HG02884 (cell line): ENCODE measurements around the gene MAMLD1.

Source experiments
- ATAC-seq: cut with Tn5 transposase; IDR thresholded peaks from one replicate; pipeline ENCODE4 v1.9.1; 2021; ENCODE audit warnings: mild to moderate bottlenecking, moderate library complexity; ENCODE audit not compliant: unreplicated experiment

MAMLD1 gene

GRCh38 chrX:150377005-150377404, 13.9 kb downstream of the MAMLD1 start:
- ATAC-seq, result no peak

DNA sequence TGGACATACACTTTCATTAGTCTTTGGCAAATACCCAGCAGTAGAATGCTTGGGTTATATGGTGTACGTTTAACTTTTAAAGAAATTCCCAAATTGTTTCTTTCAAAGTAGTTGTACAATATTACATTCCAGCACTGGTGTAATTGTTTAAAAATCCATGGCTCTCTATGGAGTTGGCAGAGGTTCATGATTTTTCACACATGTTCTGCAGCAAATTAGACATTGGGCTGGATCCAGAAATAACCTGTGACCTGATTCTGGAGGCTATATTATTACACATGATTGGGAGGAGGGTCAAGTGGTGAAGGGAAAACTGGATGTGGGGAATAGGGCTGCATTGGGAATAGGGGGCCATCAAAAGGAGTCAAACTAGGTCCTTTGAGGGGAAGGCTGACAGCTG, 41.9 kb downstream of the MAMLD1 start:
- ATAC-seq, result no peak

- ATAC-seq, result no peak
Observed at GRCh38 chrX:150405576-150405975, 42.5 kb downstream of the MAMLD1 start.

DNA sequence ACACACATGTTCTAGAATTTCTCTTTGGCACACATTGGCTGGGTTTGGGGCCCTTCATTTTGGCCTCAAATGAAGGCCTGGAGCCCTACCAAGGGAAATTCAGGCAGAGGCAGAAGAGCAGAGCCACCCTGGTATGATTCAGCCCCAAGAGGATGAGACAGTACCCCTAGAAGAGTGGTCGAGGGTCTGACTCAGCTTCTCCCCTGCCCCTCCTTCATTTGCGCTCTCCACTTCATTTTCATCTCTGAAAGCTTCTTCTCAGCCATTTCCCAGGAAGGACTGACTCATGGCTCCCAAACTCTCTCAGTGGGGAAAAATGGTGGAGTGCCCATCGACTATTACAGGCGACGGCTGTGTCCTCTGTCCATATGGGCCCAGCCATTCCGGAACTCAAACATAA, 43.5 kb downstream of the MAMLD1 start:
- no peak for ATAC-seq

DNA sequence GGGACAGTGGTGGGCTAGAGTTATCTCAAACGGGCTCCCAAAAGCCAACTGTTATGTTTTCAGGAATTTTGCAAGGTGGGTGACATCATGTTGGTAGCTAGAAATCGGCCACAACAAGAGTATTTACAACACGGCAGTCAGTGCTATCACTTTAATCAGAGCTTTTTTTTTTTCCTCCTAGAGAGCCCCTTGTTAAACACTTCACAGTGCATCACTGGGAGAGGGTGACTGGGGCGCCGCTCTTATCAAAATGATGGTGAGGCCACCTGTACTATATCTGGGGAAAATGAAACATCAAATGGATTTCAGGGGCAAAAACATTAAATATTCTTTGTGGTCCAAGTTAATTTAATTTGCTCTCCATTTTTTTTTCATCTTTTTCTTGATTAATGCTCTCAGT, 44.9 kb downstream of the MAMLD1 start:
- no peak for ATAC-seq

GRCh38 chrX:150408561-150408960, 45.4 kb downstream of the MAMLD1 start:
- no peak for ATAC-seq

DNA sequence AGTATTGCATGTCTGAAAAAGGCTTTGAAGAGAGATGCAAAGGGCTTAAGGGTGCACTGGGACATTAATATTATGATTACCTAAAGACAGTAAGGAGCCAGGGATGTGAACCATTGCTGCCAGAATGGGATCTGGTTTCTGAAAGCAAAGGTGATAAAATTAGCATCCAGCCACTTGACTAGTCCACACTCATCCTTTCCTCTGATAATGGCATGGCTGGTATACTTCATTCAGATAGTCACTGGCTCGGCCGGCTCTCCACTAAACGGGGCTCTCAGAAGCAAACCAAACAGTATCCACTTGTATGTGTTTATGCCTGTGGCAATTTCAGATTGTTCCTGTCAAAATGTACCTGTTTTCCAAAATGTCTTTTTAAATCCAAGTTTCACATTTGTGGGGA, 46.4 kb downstream of the MAMLD1 start:
- ATAC-seq, result no peak

DNA sequence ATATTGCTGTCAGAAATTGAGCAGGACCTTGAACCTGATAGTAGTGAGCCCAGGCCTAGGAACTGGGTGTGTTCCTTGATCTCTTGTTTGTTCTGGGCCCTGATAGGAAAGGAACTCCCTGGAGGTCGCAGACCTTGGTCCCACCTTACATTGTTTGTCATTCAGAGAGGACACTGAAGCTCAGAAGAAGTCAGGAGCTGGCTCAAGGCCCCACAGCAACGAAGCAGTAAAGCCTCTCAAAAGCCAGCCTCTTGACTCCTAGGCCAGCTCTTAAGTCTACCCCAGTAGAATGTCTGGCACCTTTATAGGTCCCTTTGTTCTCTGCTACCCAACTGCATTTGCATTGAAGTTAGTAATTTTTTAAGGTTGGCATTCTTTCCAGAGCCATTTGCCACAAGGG, 46.8 kb downstream of the MAMLD1 start:
- no peak for ATAC-seq

DNA sequence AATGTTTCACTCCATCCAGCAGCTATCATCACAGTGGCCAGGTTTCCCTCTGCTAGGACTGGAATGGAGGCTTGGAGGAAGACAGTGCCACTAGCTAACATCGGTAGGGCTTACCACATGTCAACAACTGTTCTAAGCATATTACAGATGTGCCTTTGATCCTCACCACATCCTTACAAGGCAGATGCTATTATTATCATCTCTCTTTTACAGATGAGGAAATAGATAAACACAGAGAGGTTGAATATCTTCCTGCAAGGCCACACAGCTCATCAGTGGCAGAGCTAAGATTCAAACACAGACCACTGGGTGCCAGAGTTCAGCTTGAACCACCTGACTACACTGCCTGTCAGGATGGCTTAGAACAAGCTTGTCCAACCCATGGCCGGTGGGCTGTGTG, 47.4 kb downstream of the MAMLD1 start:
- no peak for ATAC-seq

DNA sequence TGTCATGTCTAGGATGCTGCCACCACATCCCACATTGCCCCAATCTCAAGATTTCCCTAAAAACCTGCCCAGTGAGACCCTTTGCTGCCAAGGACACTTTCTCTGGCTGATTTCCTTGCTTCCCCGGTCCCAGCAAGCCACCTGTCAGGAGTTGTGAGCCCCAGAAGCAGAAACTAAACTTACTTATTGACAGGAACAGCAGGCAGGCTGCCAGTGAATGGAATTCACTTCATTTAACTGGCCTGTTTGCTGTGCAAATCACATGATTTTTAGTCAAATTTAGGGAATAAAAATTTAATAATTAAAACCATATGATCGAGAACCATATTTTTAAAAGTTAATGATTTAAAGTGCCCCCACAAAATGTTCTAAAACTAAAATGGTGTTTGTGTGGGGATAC, 48.5 kb downstream of the MAMLD1 start:
- no peak for ATAC-seq

DNA sequence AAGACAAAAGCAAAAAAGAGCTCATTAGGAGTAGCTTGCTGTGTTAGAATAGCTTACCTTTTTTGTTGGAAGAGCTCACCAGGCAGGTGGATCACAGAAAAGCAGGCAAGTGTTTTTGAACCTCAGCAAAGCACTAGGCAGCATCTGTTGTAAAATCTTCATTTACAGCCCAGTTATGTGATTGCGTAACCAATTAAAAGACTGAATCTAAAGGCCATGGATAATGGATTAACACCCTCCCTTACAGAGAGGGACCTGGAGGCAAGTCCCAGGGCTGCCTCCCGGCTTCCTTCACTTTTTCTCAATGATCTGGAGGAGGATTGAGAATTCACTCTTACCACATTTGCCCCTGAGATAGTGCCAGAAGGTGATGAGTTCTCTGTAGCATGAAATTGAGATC, 51.1 kb downstream of the MAMLD1 start:
- ATAC-seq, result no peak

- ATAC-seq, result no peak
Observed at GRCh38 chrX:150416469-150416868, 53.4 kb downstream of the MAMLD1 start.

DNA sequence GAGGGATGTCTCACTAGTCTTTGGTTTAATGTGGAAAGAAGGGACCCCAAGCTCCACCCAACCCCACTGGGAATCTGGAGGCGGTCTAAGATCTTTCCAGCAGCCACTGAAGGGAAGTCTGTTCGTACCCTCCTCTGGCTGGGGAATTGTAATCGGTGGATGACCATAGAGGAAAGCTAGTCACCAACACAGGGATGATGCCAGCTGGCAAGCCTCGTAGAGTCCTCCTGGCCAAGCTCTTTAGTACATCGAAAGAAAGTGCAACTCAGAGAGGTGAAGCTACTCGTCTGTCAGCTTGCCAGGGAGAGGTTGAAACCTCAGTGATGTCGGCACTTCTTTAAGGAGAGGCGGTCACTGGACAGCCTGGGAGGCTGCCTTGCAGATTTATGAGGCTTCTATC, 58.7 kb downstream of the MAMLD1 start:
- ATAC-seq, result no peak

DNA sequence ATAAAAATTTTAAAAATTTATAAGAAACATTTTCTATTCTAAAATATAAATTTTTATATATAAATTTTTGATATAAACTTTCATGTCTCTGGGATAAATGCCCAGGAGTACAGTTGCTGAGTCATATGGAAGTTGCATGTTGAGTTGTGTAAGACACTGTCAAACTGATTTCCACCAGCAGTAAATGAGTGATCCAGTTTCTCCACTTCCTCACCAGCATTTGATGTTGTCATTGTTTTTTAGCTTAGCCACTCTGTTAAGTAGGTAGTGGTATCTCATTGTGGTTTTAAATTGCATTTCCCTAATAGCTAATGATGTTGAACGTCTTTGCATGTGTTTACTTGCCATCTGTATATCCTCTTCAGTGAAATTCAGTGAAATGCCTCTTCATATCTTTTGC, 66.5 kb downstream of the MAMLD1 start:
- ATAC-seq, result no peak

DNA sequence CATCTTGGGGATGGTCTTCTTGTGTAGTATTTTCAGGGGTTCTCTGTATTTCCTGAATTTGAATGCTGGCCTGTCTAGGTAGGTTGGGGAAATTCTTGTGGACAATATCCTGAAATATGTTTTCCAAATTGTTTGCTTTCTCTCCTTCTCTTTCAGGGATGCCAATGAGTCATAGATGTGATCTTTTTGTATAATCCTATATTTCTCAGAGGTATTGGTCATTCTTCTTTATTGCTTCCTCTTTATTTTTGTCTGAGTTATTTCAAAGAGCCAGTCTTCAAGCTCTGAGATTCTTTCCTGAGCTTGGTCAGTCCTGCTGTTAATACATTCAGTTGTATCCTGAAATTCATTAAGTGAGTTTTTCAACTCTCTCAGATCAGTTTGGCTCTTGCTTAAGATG, 73.1 kb downstream of the MAMLD1 start:
- ATAC-seq, result no peak

DNA sequence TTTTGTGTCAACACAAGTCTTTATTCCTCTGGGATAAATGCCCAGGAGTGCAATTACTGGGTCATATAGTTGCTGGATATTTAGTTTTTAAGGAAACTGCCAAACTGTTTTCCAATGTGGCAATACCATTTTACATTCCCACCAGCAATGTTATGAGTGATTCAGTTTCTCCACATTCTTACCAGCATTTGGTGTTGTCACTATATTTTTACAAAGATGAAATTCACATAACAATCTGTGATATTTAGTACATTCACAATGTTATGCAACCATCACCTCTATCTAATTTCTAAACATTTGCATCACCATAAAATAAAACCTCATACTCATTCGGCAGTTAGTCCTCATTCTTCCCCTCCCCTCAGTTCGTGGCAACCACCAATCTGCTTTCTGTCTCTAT, 75.0 kb downstream of the MAMLD1 start:
- ATAC-seq, result no peak

DNA sequence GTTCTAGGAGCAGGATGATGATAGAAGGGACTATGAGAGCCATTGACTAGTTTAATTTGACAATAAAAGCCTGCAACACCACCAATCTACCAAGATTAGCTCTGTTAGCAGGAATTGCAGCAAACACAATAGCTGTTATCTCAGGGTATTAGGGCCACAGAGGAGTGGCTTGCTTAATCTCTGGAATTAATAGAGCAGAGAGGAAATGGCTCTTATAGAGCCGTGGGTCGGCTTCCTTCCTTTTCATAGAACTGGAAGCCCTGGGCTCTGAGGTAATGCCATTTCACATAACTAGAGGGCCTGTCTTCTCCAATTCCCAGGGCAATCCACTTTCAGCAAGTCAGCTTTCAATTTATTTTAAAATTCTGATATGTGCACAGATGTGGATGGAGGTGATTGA, 83.0 kb downstream of the MAMLD1 start:
- no peak for ATAC-seq

GRCh38 chrX:150446995-150447394, 83.9 kb downstream of the MAMLD1 start:
- ATAC-seq, result no peak

GRCh38 chrX:150449313-150449712, 86.2 kb downstream of the MAMLD1 start:
- no peak for ATAC-seq

- ATAC-seq, result no peak
Observed at GRCh38 chrX:150450519-150451177, 87.5 kb downstream of the MAMLD1 start.

DNA sequence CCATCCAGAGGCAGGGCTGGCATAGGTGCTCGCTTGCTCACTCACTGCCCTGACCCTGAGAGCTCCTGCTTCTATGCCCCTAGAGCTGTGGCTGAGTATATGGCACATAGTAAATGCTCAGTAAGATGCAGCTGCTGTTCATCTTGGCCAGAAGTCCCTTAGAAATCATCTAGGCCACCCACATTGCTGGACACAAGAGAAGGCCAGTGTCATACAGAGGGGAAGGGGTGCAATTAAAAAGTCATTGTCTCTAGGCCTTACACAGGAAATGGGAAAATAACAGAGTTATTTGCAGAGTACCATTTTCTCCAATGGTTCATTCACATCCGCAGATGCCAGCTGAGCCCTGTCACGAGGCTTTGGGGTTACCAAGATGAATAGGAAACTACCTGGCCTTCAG, 88.8 kb downstream of the MAMLD1 start:
- ATAC-seq, result no peak

DNA sequence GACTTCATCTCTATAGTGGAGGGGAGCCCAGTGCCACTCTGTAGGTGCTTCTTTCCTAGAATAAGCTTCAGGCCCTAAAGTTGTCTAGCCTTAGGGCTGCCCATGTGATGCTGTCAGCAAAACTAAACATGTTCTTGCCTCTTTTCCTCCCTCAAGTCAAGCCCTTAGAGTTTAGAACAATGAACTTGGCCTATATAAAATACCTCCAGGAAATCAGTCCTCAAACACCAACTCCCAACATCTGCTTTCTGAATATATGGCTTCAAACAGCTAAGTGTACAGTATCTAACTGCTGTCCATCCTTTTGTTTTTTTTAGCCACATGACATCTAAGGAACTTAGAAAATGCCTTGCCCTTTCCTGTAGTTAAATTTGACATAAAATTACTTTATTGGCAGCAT, 91.0 kb downstream of the MAMLD1 start:
- no peak for ATAC-seq

DNA sequence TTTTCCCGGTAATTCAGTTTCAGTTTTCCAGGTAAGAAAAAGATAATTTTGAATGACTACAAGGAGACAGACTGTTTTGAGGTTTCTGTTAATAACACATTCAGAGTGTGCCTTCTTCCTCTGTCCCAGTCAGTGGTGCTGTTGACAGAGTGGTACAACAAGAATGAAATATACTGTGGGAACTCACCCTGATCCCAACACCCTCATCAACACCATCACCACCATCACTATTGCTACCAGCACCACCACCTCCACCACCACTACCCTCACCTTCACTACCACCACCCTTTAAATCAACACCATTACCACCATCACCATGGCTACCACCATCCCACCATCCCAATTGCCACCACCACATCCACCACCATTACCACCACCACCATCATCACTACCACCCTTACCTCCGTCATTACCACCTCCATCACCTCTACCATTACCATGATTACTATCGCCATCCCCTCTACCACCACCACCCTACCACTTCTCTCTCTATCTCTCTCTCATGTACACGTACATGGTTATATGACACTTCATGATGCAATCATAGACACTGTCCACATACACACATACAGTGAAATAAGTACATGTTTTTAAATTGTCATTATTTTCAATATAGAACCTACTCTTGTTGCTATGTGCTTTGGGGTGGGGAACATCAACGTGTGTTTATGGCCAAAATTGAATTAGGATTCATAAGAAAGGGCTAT, 91.5 kb downstream of the MAMLD1 start:
- no peak for ATAC-seq
